ENCODE measurements around the gene GARS1. TPM values are rescaled to one million over a fixed set of nuclear protein-coding genes. Genes with fewer than 3 reads are reported as not detected.

The GARS1 gene
- total RNA-seq, 1 donor = 287 TPM

DNA sequence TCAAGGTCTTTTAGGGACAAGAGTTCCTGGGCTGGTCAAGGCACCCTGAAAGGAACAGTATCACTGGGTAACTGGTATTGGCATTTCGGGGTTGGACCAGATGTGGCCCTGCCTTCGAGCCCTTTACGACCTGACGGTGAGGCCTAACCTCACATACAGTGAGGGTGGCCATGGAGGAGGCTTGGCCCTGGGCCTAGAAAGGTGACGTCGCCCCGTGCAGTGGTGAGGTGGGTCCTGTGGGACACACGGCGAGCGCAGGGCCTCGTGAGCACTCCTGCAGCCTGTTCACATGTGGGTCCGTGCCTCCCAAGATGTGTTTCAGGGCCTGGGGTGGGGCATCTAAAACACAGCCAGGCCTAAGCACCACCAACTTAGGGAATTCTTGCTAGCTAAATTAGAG, 51.5 kb downstream of the GARS1 start:
- no peak overlapping the region for H3K4me3 ChIP-seq (ENCODE audit: low read depth, low read length)
- TF ChIP-seq, protein P1, sequence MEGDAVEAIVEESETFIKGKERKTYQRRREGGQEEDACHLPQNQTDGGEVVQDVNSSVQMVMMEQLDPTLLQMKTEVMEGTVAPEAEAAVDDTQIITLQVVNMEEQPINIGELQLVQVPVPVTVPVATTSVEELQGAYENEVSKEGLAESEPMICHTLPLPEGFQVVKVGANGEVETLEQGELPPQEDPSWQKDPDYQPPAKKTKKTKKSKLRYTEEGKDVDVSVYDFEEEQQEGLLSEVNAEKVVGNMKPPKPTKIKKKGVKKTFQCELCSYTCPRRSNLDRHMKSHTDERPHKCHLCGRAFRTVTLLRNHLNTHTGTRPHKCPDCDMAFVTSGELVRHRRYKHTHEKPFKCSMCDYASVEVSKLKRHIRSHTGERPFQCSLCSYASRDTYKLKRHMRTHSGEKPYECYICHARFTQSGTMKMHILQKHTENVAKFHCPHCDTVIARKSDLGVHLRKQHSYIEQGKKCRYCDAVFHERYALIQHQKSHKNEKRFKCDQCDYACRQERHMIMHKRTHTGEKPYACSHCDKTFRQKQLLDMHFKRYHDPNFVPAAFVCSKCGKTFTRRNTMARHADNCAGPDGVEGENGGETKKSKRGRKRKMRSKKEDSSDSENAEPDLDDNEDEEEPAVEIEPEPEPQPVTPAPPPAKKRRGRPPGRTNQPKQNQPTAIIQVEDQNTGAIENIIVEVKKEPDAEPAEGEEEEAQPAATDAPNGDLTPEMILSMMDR (IDR thresholded peaks at IDR 0.05; ENCODE audit: insufficient read depth, low read depth, low read length) = no peak
- no peak for DNase-seq (ENCODE audit: low read depth)

DNA sequence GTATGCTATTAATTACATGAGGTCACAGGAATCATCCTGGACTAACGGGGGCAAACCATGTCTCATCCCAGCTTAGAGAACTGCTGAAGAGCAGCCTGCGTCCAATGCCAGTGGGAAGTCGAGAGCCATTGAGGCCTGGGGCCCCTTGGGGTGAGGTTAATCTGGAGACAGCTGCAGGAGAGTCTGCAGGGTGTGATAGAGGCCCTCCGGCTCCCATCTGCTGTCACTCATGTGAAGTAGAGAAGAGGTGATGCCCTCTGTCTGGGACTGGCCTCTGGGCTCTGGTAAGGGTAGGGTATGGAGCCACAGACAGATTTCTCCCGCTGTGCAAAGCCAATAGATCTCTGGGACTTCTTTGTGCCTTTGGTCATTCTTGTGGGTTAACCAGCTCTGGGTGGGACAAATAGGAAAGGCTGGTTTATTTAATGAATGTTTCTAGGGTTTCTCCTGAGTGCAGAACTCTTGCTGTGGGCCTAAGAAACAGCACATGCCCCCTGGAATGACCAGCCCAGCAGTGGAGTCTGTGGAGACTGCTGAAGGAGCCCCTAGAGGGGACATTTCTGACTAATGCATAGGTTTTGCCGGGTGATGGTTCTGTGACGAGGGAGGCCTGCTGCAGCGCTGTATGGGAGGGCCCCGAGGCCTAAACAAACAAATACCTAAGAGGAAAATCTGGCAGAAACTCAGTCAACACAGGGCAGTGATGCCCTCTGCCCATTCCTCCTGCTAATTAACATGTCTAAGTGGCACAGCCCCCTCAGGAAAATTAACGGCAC, 53.1 kb downstream of the GARS1 start:
- no peak overlapping the region for H3K4me3 ChIP-seq (ENCODE audit: low read depth, low read length)
- TF ChIP-seq, protein P1 (IDR thresholded peaks at IDR 0.05; ENCODE audit: insufficient read depth, low read depth, low read length) = no peak
- DNase-seq (ENCODE audit: low read depth) = no peak

DNA sequence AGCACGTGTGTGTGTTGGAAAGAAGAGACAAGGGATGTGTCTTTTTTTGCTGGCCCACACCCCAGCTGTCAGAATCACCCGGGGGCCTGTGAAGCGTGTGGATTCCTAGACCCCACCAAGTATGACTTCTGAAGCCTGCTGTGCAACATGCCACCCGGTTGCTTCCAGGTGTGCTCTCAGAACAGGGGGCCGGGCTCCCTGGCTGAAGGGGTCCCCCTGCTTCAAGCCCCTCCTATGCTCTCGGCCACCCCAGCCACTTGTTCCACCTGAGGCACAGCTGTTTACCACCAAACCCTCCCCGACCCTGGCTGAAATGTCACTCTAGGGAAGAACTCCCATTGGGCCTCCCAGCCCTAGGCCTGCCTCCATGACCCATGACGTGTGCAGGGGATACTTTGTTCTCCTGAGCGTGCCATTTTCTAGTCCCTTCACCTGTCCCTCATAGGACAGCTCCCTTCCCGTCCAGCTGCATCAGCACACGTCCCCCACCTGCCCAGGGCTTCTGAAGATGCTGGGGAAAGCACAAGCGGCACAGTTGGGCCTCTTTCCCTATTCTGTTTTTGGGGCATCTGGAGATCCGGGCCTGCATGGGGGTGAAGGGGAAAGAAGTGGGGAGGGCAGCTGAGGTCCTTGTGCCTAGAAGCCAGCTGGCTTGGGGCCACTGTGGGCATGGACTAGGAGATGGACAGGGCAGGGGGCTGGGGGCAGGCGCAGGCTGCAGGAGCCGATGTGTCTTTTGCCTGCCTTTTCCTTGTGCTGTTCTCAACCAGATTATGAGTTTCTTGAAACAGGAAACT, 54.3 kb downstream of the GARS1 start:
- no peak overlapping the region for H3K4me3 ChIP-seq (ENCODE audit: low read depth, low read length)
- DNase-seq (ENCODE audit: low read depth) = no peak
- TF ChIP-seq, protein P1 (IDR thresholded peaks at IDR 0.05; ENCODE audit: insufficient read depth, low read depth, low read length) = no peak

DNA sequence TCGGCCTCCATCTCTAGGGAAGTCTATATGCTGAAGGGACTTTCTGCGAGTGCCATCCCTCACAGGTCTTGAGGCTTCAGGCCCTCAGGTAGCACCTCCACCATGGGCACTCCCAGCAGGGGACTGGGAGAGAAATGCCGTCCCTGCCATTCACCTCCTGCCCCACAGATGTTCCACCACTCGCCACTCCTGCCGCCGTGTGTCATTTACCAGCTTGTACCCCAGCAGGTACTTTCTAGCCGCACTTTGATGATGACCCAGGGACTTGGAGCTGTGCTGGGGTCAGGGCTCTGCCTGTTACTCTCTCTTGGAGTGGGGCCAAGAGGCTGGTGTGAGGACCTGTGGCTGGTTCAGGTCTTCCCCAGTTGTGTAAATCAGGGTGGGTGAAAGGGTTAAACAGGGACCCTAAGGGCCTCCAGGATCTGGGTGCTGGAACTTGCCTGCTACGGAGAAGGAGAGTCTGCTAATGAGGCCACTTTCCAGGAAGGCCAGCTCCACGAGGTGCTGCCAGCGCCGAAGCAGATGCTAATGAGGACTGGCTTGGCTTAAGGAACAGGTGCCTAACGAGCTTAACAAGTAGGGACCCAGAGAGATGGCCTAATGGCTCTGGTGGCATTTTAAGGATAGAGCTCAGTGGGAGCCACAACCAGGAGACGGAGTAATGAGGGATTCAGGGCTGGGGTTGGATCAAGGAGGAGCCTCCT, 55.2 kb downstream of the GARS1 start:
- TF ChIP-seq, protein P1 (IDR thresholded peaks at IDR 0.05; ENCODE audit: insufficient read depth, low read depth, low read length) = no peak
- no peak for DNase-seq (ENCODE audit: low read depth)
- H3K4me3 ChIP-seq (ENCODE audit: low read depth, low read length) = no peak overlapping the region

DNA sequence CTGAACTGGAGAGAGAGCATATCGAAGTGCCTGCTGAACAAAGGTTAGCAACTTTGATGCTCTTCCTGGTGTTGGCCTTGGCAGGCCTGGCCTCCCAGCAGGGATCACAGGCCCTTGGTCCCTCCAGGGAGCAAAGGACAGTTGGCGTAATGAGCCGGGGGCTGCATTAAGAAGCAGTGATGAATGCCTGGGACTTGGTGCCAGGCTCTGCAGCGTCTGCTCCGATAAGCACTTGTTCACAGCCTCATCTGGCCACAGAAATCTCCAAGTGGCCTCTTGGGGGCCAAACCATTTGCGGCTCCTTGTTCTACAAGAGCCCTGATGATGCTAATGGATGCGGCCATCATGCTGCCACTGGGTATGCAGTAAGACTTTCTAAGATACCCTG, 55.7 kb downstream of the GARS1 start:
- TF ChIP-seq, protein P1 (IDR thresholded peaks at IDR 0.05; ENCODE audit: insufficient read depth, low read depth, low read length) = no peak
- no peak overlapping the region for H3K4me3 ChIP-seq (ENCODE audit: low read depth, low read length)
- no peak for DNase-seq (ENCODE audit: low read depth)

DNA sequence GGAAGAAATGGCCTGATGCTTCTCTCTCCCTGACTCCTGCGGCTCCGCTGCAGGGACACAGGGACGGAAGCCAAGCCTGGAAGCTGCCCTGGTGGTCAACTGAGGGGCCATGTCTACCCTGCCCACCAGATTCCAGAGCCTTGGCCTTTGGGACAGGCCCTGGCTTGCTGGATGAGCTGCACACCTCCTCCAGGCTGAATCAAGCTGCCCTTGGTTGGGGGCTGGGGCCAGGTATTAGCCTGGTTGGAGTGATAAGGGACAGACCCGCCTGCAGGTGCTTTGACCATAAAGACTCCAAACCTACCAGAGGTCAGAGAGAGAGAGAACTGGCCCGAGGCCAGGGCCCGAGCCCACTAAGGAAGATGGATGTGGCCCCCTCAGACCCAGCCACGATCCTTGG, 57.5 kb downstream of the GARS1 start:
- no peak overlapping the region for H3K4me3 ChIP-seq (ENCODE audit: low read depth, low read length)
- TF ChIP-seq, protein P1 (IDR thresholded peaks at IDR 0.05; ENCODE audit: insufficient read depth, low read depth, low read length) = no peak
- no peak for DNase-seq (ENCODE audit: low read depth)
